ENCODE results near the gene STAT6.
"Not testable (repeated sequence)": the region's sequence is repeated elsewhere in the genome, so short reads cannot be mapped to it uniquely, and the experiment has no call there.

Gene STAT6

DNA sequence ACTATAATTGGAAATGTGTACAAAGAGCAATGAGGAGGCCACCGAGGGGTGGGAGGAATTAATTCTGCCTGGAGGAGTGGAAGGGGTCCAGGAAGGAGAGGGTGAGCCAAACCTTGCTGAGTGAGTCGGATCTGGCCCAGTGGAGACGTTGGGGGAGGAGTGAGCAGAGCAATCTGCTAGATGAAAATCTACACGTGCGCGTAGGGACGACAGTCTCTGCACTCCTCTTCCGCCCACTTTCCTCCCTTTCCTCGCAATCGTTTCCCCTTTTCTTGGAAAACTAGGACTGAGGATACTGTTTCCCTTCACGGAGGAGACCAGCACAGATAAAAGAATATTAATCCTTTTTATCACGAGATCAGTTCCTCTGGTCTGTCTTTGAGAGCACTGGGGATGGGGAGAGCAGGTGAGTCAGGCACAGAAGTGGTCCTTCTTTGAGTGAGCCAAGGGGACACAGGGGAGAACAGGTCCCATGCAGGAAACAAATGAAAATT is 25.1 kb downstream of the STAT6 start:
- H3K4me1 ChIP-seq (ENCODE audit: control insufficient read depth, insufficient read depth, low read length, poor library complexity, severe bottlenecking) = peaks cover 6% of the 10 kb centered on the region
- WGBS, 2 experiments (ENCODE audit: insufficient coverage in 2 of 2) = 38 to 41% methylated on average over 11 of the region's 12 CpGs
- H3K27ac ChIP-seq (ENCODE audit: low read depth, low read length, severe bottlenecking) = peak overlapping the region; percentile 99
- H3K36me3 ChIP-seq (ENCODE audit: control insufficient read depth, insufficient read depth, low read length) = peaks cover 6% of the 10 kb centered on the region
- peak overlapping the region; percentile 51 for H3K4me3 ChIP-seq (ENCODE audit: extremely low read depth, insufficient read depth, low read length, poor library complexity, severe bottlenecking)
- H3K9me3 ChIP-seq (ENCODE audit: control insufficient read depth, low read length) = no peaks in the 10 kb centered on the region

DNA sequence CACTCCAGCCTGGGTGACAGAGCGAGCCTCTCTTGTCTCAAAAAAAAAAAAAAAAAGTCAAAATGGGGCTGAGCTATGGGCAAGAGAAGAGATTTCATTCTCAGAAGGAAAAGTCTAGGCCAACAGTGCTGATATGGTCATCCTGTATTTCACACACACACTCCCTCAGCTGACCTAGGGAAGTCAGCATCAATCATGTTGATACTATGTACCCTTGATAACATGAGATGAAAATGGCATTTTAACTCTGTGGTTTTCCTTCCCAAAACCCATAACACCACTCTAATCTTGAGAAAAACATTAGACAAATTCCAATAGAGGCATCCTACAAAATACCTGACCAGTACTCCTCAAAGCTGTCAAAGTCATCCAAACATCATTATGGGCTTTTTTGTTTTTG is 30.3 kb downstream of the STAT6 start:
- Histone ChIP-seq H3K36me3 (ENCODE audit: control insufficient read depth, insufficient read depth, low read length) (peaks cover 8% of the 10 kb centered on the region), H3K4me3 (ENCODE audit: extremely low read depth, insufficient read depth, low read length, poor library complexity, severe bottlenecking) (no peak overlapping the region)
- 86% methylated on average over 1 of the region's 1 CpG; no CpG with 5 or more reads in 1 of the 2 experiments for WGBS, 2 experiments (ENCODE audit: insufficient coverage in 2 of 2)

DNA sequence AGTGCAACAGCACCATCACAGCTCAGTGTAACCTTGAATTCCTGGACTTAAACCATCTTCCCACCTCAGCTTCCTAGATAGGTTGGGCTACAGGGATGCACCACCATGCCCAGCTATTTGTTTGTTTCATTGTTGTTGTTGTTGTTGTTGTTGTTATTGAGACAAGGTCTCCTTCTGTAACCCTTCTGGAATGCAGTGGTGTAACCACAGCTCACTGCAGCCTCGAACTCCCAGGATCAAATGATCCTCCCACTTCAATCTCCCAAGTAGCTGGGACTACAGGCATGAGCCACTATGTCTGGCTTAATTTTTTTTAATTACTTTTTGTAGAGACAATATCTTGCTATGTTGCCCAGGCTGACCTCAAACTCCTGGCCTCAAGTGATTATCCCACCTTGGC is 31.3 kb downstream of the STAT6 start:
- WGBS, 2 experiments (ENCODE audit: insufficient coverage in 2 of 2) = 100% methylated on average over 1 of the region's 1 CpG; no CpG with 5 or more reads in 1 of the 2 experiments
- Histone ChIP-seq H3K27ac (ENCODE audit: low read depth, low read length, severe bottlenecking) (no peak overlapping the region), H3K4me3 (ENCODE audit: extremely low read depth, insufficient read depth, low read length, poor library complexity, severe bottlenecking) (no peak overlapping the region), H3K9me3 (ENCODE audit: control insufficient read depth, low read length) (no peaks in the 10 kb centered on the region), H3K4me1 (ENCODE audit: control insufficient read depth, insufficient read depth, low read length, poor library complexity, severe bottlenecking) (peaks cover 7% of the 10 kb centered on the region), H3K36me3 (ENCODE audit: control insufficient read depth, insufficient read depth, low read length) (peaks cover 9% of the 10 kb centered on the region)

More for the DNA sequence above, 30.3 kb downstream of the STAT6 start:
- no peaks in the 10 kb centered on the region for H3K9me3 ChIP-seq (ENCODE audit: control insufficient read depth, low read length)
- no peak overlapping the region for H3K27ac ChIP-seq (ENCODE audit: low read depth, low read length, severe bottlenecking)
- peaks cover 10% of the 10 kb centered on the region for H3K4me1 ChIP-seq (ENCODE audit: control insufficient read depth, insufficient read depth, low read length, poor library complexity, severe bottlenecking)

DNA sequence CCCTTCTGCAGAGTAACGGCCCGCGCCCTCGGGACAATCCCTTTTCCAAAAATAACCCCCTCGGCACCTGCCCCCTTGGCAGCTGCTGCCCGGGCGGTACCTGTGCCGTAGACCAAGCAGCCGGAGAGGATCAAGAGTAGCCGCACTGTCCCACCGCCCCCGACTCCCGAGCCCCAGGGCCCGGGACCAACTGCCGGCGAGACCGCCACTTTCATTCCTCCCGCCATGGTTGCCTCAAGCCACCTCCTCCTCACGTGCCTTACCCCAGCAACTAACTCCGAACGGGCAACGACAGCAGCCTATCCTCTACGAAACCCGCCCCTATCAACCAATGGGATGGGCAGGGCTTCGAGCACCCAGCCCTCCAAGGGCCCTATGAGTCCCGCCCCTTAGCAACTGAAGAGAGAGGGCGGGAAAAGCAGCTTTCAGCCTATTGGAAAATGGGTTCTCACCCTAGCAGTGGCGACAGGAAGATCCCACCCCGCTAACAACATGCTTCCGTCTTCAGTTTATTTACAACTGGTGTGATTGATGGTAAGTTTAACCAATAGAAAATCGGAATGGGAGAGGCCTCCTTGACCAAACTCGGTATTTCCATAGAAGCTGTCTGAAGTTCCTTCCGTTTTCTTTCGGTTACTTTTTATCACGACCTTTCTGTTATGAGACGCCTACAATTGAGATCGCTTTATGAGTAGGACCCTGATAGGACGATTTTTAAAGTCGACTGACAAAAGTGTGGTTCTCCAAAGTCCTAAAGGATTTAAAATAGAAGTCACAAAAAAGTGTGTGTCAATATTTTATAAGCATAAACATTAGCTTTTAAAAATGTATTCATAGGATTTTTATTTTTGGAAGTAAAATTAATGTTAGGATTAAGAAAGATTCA is 32.4 kb downstream of the STAT6 start, which contains the start of gene NEMP1:
Gene NEMP1, minus strand, starts transcription at position 273 of the 886 bp plus-strand sequence. Its CDS starts 46 bp downstream, at position 227.
- peak within 1 kb of the TSS; percentile 96 for H3K4me3 ChIP-seq (ENCODE audit: extremely low read depth, insufficient read depth, low read length, poor library complexity, severe bottlenecking)
- WGBS, 2 experiments (ENCODE audit: insufficient coverage in 2 of 2) = 0% methylated on average over 26 to 32 of the region's 39 CpGs
- H3K36me3 ChIP-seq (ENCODE audit: control insufficient read depth, insufficient read depth, low read length) = peaks cover 18% of the 10 kb centered on the region
- H3K27ac ChIP-seq (ENCODE audit: low read depth, low read length, severe bottlenecking) = peak within 1 kb of the TSS; percentile 84
- no peaks in the 10 kb centered on the region for H3K9me3 ChIP-seq (ENCODE audit: control insufficient read depth, low read length)
- H3K4me1 ChIP-seq (ENCODE audit: control insufficient read depth, insufficient read depth, low read length, poor library complexity, severe bottlenecking) = peaks cover 7% of the 10 kb centered on the region

DNA sequence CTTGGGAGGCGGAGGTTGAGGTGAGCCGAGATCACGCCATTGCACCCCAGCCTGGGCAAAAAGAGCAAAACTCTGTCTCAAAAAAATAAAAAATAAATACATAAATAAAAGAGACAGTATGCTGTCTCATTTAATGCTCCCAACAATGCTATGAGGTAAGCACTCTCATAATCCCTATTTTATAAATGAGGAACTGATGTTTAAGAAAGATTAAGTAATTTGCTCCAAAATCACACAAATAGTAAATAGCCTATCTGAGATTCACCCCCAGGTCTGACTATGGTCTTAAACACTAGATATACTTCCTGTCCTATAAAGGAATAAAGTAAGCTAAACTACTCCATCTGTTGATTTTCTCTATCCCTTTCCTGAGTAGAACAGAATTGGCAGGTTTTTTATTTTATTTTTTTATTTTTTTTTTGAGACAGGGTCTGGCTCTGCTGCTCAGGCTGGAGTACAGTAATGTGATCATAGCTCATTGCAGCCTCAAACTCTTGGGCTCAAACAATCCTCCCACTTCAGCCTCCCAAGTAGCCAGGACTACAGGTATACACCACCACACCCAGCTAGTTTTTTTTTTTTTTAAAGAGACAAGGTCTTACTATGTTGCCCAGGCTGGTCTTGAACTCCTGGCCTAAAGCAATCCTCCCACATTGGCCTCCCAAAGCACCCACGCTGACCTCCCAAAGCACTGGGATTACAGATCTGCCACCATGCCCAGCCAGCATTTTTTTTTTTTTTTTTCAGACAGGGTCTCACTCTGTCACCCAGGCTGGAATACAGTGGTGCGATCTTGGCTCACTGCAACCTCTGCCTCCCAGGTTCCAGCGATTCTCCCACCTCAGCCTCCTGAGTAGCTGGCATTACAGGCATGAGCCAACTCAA is 37.4 kb downstream of the STAT6 start:
- peaks cover 57% of the 10 kb centered on the region for H3K36me3 ChIP-seq (ENCODE audit: control insufficient read depth, insufficient read depth, low read length)
- H3K4me1 ChIP-seq (ENCODE audit: control insufficient read depth, insufficient read depth, low read length, poor library complexity, severe bottlenecking); H3K4me3 ChIP-seq (ENCODE audit: extremely low read depth, insufficient read depth, low read length, poor library complexity, severe bottlenecking); H3K27ac ChIP-seq (ENCODE audit: low read depth, low read length, severe bottlenecking); H3K9me3 ChIP-seq (ENCODE audit: control insufficient read depth, low read length): not testable (repeated sequence)
- WGBS, 2 experiments (ENCODE audit: insufficient coverage in 2 of 2) = 94 to 96% methylated on average over 3 of the region's 6 CpGs

DNA sequence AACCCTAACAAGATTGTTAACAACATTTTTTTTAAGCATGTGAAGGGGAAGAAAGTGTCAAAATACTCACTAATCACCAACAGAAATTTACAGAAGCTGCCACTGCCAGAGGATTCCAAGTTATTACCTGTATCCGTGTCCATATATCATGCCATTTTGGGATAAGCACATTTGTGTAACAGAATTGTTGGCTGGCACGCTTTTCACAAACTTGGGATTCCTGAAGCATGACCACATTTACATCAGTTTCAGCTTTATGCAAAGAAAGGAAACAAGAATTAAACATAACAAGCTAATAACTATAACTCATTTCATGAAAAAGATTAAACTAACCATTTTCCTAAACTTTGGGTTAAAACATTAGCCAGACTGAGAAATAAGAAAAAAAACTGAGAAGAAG is 38.5 kb downstream of the STAT6 start:
- no peaks in the 10 kb centered on the region for H3K4me1 ChIP-seq (ENCODE audit: control insufficient read depth, insufficient read depth, low read length, poor library complexity, severe bottlenecking)
- H3K9me3 ChIP-seq (ENCODE audit: control insufficient read depth, low read length) = no peaks in the 10 kb centered on the region
- H3K4me3 ChIP-seq (ENCODE audit: extremely low read depth, insufficient read depth, low read length, poor library complexity, severe bottlenecking) = no peak overlapping the region
- H3K27ac ChIP-seq (ENCODE audit: low read depth, low read length, severe bottlenecking) = no peak overlapping the region
- WGBS, 2 experiments (ENCODE audit: insufficient coverage in 2 of 2) = 100% methylated on average over 1 to 2 of the region's 2 CpGs
- H3K36me3 ChIP-seq (ENCODE audit: control insufficient read depth, insufficient read depth, low read length) = peaks cover 67% of the 10 kb centered on the region

DNA sequence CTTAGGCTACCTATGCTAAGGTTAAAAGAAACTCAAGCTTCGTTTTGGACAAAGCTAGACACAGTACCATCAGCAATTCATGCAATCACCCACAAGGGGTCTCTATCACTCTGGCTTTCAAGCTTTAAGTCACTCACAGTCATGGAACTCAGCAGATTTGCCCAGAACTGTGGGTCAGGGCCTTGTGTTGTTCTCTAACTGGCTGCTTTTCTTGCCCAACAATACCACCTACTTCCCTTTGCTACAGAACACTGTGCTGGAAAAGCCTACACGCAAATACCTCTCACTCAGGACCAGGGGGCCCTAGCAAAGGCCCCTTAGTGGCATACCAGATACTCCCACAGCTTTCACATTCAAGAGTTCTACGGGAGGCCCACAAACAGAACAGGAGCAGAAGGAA is 41.6 kb downstream of the STAT6 start:
- H3K9me3 ChIP-seq (ENCODE audit: control insufficient read depth, low read length) = no peaks in the 10 kb centered on the region
- no peak overlapping the region for H3K4me3 ChIP-seq (ENCODE audit: extremely low read depth, insufficient read depth, low read length, poor library complexity, severe bottlenecking)
- peak overlapping the region; percentile 5 for H3K27ac ChIP-seq (ENCODE audit: low read depth, low read length, severe bottlenecking)
- H3K36me3 ChIP-seq (ENCODE audit: control insufficient read depth, insufficient read depth, low read length) = peaks cover 82% of the 10 kb centered on the region
- no peaks in the 10 kb centered on the region for H3K4me1 ChIP-seq (ENCODE audit: control insufficient read depth, insufficient read depth, low read length, poor library complexity, severe bottlenecking)
- 20 to 61% methylated on average over 2 of the region's 3 CpGs for WGBS, 2 experiments (ENCODE audit: insufficient coverage in 2 of 2)

DNA sequence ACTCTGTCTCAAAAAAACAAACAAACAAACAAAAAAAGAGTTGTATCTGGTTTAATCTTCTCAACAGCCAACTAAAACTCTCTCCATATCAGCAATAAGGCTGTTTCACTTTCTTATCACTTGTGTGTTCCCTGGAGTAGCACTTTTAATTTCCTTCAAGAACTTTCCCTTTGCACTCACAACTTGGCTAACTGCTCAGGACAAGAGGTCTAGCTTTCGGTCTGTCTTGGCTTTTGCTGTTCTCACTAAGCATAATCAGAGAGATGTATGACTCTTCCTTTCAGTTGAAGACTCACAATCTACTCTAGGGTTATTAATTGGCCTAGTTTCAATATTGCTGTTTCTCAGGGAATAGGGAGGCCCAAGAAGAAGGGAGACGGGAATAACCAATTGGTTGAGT is 44.9 kb downstream of the STAT6 start:
- peaks cover 82% of the 10 kb centered on the region for H3K36me3 ChIP-seq (ENCODE audit: control insufficient read depth, insufficient read depth, low read length)

DNA sequence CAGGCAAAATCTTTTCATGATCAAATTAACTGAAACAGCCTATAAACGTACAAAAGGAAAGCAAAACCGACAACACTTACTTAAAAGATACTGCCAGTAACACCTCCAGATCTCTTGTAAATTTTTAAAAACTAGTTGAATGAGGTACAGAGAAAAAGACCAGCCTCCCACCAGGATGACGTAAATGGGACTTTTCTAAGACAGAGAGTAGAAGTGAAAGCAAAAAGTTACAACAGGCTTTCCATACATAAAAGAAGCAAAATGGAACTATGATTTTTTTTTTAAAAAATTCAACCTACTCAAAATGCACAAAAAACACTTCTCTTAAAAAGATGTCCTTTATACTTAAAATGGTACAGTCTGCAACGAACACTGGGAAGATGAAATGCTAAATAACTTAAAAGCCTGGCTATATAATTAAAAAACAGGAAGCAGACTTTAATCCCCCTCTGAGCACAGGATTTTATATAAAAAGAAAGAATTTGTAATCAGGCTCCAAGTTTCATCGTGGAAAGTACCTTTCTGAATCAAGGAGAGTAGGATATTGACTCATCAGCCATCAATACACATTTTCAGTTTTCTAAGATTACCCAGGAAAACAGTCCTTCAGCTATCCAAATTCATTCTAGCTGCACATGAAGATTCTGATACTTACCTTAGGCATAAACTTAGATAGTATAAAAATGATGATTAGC is 47.0 kb downstream of the STAT6 start:
- Histone ChIP-seq H3K27ac (ENCODE audit: low read depth, low read length, severe bottlenecking) (no peak overlapping the region), H3K9me3 (ENCODE audit: control insufficient read depth, low read length) (no peaks in the 10 kb centered on the region), H3K4me3 (ENCODE audit: extremely low read depth, insufficient read depth, low read length, poor library complexity, severe bottlenecking) (no peak overlapping the region), H3K4me1 (ENCODE audit: control insufficient read depth, insufficient read depth, low read length, poor library complexity, severe bottlenecking) (no peaks in the 10 kb centered on the region), H3K36me3 (ENCODE audit: control insufficient read depth, insufficient read depth, low read length) (peaks cover 82% of the 10 kb centered on the region)
- no CpG with 5 or more reads among the region's 5 CpGs for WGBS, 2 experiments (ENCODE audit: insufficient coverage in 2 of 2)

More for the DNA sequence above, 44.9 kb downstream of the STAT6 start:
- Histone ChIP-seq H3K27ac (ENCODE audit: low read depth, low read length, severe bottlenecking) (no peak overlapping the region), H3K4me3 (ENCODE audit: extremely low read depth, insufficient read depth, low read length, poor library complexity, severe bottlenecking) (no peak overlapping the region), H3K9me3 (ENCODE audit: control insufficient read depth, low read length) (no peaks in the 10 kb centered on the region), H3K4me1 (ENCODE audit: control insufficient read depth, insufficient read depth, low read length, poor library complexity, severe bottlenecking) (no peaks in the 10 kb centered on the region)
- 100% methylated on average over 2 of the region's 2 CpGs; no CpG with 5 or more reads in 1 of the 2 experiments for WGBS, 2 experiments (ENCODE audit: insufficient coverage in 2 of 2)

DNA sequence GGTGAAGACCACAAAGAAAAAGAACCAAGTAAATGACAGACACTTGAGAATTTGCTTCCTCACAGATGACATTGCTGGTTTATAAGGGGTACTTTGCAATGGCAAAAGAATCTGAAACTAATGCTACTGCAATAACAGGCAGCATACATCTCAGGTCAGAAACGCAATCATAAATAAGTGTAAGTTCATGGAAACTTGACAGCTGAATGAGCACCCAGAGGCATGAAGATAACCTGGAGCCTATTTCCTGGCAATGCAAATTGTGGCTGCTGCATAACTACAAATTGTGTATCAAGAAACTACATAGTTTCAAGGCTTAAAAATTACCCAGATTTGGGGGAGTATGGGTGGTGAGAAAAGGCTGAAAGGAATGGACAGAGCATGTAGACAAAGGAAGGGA is 52.7 kb downstream of the STAT6 start:
- Histone ChIP-seq H3K4me3 (ENCODE audit: extremely low read depth, insufficient read depth, low read length, poor library complexity, severe bottlenecking) (no peak overlapping the region), H3K9me3 (ENCODE audit: control insufficient read depth, low read length) (no peaks in the 10 kb centered on the region), H3K4me1 (ENCODE audit: control insufficient read depth, insufficient read depth, low read length, poor library complexity, severe bottlenecking) (no peaks in the 10 kb centered on the region), H3K27ac (ENCODE audit: low read depth, low read length, severe bottlenecking) (no peak overlapping the region), H3K36me3 (ENCODE audit: control insufficient read depth, insufficient read depth, low read length) (peaks cover 69% of the 10 kb centered on the region)
- WGBS, 2 experiments (ENCODE audit: insufficient coverage in 2 of 2) = 100% methylated on average over 1 of the region's 1 CpG; no CpG with 5 or more reads in 1 of the 2 experiments

Measured in mesodermal cell (in vitro differentiated cells).